Osteoblast (primary cell): ENCODE results near the gene MUC4. TPM values are rescaled to one million over a fixed set of nuclear protein-coding genes. Genes with fewer than 3 reads are reported as not detected.
A peak's percentile ranks its signal among the peaks of the same experiment; 100 is the strongest.
"Not testable (repeated sequence)": the region's sequence is repeated elsewhere in the genome, so short reads cannot be mapped to it uniquely, and the experiment has no call there.

Source experiments
- DNase-seq: peaks from one replicate; pipeline ENCODE4 v3.0.0; 2011; ENCODE audit warnings: low spot score, mixed read lengths; ENCODE audit not compliant: insufficient read length; ENCODE audit errors: missing footprints
- H2AFZ ChIP-seq: 2 replicates; pipeline ENCODE4 v1.6.0; 2011; ENCODE audit warnings: mild to moderate bottlenecking, low read length
- H3K27ac ChIP-seq: 2 replicates; pipeline ENCODE4 v1.5.1; 2011; ENCODE audit warnings: mild to moderate bottlenecking, low read depth, low read length, moderate library complexity
- H3K27me3 ChIP-seq: 2 replicates; pipeline ENCODE4 v1.6.0; 2012; ENCODE audit warnings: mild to moderate bottlenecking, control low read depth, inconsistent platforms, low read length, moderate library complexity; ENCODE audit not compliant: insufficient read depth
- H3K36me3 ChIP-seq: 2 replicates; pipeline ENCODE4 v1.5.1; 2011; ENCODE audit warnings: mild to moderate bottlenecking, low read length, control low read depth, moderate library complexity; ENCODE audit not compliant: insufficient read depth
- H3K4me1 ChIP-seq: 2 replicates; pipeline ENCODE4 v1.5.1; 2011; ENCODE audit warnings: mild to moderate bottlenecking, low read length, control low read depth, moderate library complexity; ENCODE audit not compliant: insufficient read depth
- H3K4me2 ChIP-seq: 2 replicates; pipeline ENCODE4 v1.6.0; 2011; ENCODE audit warnings: mild to moderate bottlenecking, low read length; ENCODE audit not compliant: insufficient read depth
- H3K4me3 ChIP-seq: fragments of 200-600 bp; sonication (generic); 3 replicates; pipeline ENCODE4 v1.5.1; 2012; ENCODE audit warnings: mild to moderate bottlenecking, low read length, inconsistent platforms; ENCODE audit not compliant: insufficient read depth
- H3K79me2 ChIP-seq: 2 replicates; pipeline ENCODE4 v1.6.0; 2012; ENCODE audit warnings: mild to moderate bottlenecking, low read length, control low read depth, inconsistent platforms; ENCODE audit not compliant: insufficient read depth
- H3K9me3 ChIP-seq: 2 replicates; pipeline ENCODE4 v1.5.1; 2011; ENCODE audit warnings: low read depth, low read length, control low read depth
- H4K20me1 ChIP-seq: 2 replicates; pipeline ENCODE4 v1.6.0; 2012; ENCODE audit warnings: mild to moderate bottlenecking, low read length, control low read depth; ENCODE audit not compliant: insufficient read depth
- total RNA-seq: library from RNA; depleted of rRNA; stranded (reverse); fragments of >200 nt; gene quantifications from 2 replicates; pipeline ENCODE4 v1.2.3, GENCODE V29; 2012
- TF ChIP-seq, protein P1 (sequence below): IDR thresholded peaks from 2 replicates; pipeline ENCODE4 v1.5.1; 2011; ENCODE audit warnings: mild to moderate bottlenecking, low read depth, low read length, moderate library complexity; ENCODE audit errors: extremely low read depth

Gene MUC4
- total RNA-seq, 1 donor: not detected

DNA sequence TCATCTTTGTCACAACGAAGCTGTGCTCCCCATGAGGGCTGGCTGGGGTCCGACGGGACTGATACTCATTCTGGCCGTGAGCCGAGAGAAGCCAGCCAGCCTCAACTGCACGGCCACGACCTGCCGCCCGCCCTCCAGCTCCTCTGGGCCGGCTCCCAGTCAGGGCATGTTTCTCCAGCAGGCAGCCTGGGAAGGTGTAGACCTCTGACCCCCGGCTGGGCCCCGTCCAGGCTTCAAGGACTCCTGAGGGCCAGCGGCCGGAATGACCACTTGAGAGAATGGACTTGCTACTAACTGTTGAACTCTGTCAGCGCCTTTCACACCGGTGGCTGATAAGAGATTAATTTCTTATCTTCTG lies 18.1 kb upstream of the MUC4 start:
- Histone ChIP-seq H3K4me1 (no peaks in the 10 kb centered on the region), H4K20me1 (no peaks in the 10 kb centered on the region), H3K27me3 (no peaks in the 10 kb centered on the region), H3K27ac (no peak overlapping the region), H2AFZ (no peak overlapping the region), H3K36me3 (no peaks in the 10 kb centered on the region), H3K9me3 (no peaks in the 10 kb centered on the region), H3K4me3 (no peak overlapping the region), H3K4me2 (no peak overlapping the region), H3K79me2 (no peaks in the 10 kb centered on the region)
- DNase-seq: no peak
- TF ChIP-seq, protein P1, sequence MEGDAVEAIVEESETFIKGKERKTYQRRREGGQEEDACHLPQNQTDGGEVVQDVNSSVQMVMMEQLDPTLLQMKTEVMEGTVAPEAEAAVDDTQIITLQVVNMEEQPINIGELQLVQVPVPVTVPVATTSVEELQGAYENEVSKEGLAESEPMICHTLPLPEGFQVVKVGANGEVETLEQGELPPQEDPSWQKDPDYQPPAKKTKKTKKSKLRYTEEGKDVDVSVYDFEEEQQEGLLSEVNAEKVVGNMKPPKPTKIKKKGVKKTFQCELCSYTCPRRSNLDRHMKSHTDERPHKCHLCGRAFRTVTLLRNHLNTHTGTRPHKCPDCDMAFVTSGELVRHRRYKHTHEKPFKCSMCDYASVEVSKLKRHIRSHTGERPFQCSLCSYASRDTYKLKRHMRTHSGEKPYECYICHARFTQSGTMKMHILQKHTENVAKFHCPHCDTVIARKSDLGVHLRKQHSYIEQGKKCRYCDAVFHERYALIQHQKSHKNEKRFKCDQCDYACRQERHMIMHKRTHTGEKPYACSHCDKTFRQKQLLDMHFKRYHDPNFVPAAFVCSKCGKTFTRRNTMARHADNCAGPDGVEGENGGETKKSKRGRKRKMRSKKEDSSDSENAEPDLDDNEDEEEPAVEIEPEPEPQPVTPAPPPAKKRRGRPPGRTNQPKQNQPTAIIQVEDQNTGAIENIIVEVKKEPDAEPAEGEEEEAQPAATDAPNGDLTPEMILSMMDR: no peak

DNA sequence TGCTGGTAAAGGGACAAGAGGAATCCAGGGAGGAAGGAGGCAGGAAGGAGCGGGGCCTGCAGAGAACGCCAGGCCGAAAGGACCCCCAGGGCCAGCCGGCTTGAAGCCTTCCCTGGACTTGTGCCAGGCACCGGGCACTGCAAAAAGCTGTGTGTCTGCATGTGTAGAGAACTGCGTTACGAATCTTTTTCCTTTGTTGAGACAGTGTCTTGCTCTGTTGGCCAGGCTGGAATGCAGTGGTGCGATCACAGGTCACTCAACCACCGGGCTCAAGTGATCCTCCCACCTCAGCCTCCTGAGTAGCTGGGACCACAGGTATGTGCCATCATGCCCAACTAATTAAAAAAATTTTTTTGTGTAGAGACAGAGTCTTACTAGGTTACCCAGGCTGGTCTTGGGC lies 17.0 kb upstream of the MUC4 start:
- Histone ChIP-seq H3K9me3 (no peaks in the 10 kb centered on the region), H3K27me3 (peaks cover 3% of the 10 kb centered on the region)
- TF ChIP-seq, protein P1: no peak

DNA sequence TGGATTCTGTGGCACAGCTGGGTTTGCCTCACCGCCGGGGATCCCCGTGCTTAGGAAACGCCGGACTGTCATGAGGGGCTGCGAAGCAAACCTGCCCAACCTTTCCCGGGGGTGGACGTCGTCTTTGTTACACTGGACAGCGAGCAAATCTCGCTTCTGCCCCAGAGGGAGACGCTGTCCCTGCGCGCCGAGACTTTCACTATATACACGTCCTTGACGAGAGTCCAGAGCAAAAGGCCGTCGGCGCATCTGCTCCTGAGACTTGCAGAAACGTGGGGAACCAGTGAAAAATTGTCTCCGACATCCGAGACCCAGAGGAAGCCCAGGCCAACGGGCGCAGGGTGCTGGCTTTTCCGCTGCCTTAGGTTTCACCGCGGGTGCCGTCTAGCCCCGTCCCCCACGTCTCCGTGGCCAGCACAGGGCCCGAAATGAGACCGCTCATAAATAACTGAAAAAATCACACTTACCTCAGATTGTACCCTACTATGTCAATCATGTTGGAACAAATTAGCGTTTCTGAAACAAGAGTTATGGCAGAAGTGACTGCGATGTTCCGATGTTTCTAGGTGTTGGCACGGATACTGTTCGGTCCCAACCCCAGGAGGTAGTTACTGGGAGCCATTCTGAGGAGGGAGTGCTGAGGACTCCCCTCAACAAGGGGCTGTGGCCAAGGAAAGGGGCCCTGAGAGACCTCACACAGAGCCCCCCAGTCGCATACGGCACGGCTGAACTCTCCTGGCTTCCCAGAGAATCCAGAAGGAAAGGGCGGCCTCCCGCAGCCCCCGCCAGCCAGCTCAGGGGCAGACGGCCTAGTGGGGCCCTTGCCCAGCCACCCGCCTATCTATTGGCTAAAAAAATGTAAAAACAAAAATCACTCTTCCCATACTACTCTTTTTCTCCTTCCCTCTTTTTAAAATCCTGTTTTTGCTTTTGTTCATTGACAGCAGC lies 14.4 kb upstream of the MUC4 start:
- Histone ChIP-seq H3K27me3 (peaks cover 8% of the 10 kb centered on the region), H3K27ac (no peak overlapping the region), H3K4me1 (no peaks in the 10 kb centered on the region), H3K36me3 (no peaks in the 10 kb centered on the region), H3K79me2 (no peaks in the 10 kb centered on the region), H4K20me1 (no peaks in the 10 kb centered on the region), H3K9me3 (no peaks in the 10 kb centered on the region), H3K4me3 (no peak overlapping the region), H3K4me2 (no peak overlapping the region), H2AFZ (no peak overlapping the region)
- TF ChIP-seq, protein P1: no peak
- peak; percentile 21 for DNase-seq

More for the DNA sequence above, 17.0 kb upstream of the MUC4 start:
- Histone ChIP-seq H4K20me1 (no peaks in the 10 kb centered on the region), H2AFZ (no peak overlapping the region), H3K4me3 (no peak overlapping the region), H3K27ac (no peak overlapping the region), H3K36me3 (no peaks in the 10 kb centered on the region), H3K79me2 (no peaks in the 10 kb centered on the region), H3K4me1 (no peaks in the 10 kb centered on the region), H3K4me2 (no peak overlapping the region)
- DNase-seq: peak; percentile 6

DNA sequence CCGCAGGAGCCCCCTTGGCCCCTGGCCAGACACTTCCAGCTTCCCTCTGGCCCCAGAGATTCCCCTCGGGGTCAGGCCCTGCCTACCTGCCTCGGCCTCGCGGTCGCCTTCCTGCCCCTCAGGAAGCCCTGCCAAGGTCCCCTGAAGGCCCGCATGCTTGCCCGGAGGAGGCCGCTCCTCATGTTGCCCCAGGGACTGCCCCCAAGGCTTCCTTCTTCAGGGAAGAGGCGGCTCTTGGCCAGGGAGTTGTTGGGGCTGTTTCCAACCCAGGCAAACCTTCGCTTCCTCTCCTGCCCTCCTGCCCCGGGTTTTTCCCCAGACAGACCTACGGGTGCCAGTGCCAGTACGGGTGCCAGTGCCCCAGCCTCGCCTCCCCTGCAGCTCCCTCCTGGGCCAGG lies 13.5 kb upstream of the MUC4 start:
- H3K27ac ChIP-seq: no peak overlapping the region
- H3K27me3 ChIP-seq: peaks cover 13% of the 10 kb centered on the region
- H3K9me3 ChIP-seq: no peaks in the 10 kb centered on the region
- no peak overlapping the region for H3K4me3 ChIP-seq
- TF ChIP-seq, protein P1: no peak
- H3K4me2 ChIP-seq: no peak overlapping the region
- H3K79me2 ChIP-seq: no peaks in the 10 kb centered on the region
- no peaks in the 10 kb centered on the region for H3K36me3 ChIP-seq
- DNase-seq: peak; percentile 38
- no peaks in the 10 kb centered on the region for H3K4me1 ChIP-seq
- H2AFZ ChIP-seq: no peak overlapping the region
- no peaks in the 10 kb centered on the region for H4K20me1 ChIP-seq

DNA sequence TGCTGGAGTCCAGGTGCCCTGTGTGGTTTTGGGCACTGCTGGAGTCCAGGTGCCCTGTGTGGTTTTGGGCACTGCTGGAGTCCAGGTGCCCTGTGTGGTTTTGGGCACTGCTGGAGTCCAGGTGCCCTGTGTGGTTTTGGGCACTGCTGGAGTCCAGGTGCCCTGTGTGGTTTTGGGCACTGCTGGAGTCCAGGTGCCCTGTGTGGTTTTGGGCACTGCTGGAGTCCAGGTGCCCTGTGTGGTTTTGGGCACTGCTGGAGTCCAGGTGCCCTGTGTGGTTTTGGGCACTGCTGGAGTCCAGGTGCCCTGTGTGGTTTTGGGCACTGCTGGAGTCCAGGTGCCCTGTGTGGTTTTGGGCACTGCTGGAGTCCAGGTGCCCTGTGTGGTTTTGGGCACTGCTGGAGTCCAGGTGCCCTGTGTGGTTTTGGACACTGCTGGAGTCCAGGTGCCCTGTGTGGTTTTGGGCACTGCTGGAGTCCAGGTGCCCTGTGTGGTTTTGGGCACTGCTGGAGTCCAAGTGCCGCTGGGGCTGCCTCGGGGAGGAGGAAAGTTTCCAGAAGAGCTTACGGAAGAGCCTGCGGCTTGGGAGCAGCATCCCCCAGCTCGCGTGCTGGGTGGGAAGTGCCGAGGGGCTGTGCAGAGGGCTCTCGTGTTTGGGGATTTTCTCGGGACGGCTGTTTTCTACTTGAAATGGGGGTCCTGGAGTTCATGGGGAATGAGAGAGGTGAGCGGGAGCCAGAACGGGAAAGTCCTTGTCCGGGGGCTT lies 12.9 kb upstream of the MUC4 start:
- H3K4me1 ChIP-seq, H3K4me2 ChIP-seq, H3K27ac ChIP-seq, H3K4me3 ChIP-seq, H2AFZ ChIP-seq, H3K36me3 ChIP-seq, H4K20me1 ChIP-seq, H3K9me3 ChIP-seq, H3K79me2 ChIP-seq: not testable (repeated sequence)
- peak; percentile 54 for DNase-seq
- peaks cover 13% of the 10 kb centered on the region for H3K27me3 ChIP-seq
